MV-4-11 (cell line): Measurements from ENCODE around the gene TMEM220.
A peak's percentile ranks its signal among the peaks of the same experiment; 100 is the strongest.

Experiments
- DNase-seq: peaks from one replicate; lab custom pipeline; 2025; lab: John Stamatoyannopoulos, UW

The TMEM220 gene

DNA sequence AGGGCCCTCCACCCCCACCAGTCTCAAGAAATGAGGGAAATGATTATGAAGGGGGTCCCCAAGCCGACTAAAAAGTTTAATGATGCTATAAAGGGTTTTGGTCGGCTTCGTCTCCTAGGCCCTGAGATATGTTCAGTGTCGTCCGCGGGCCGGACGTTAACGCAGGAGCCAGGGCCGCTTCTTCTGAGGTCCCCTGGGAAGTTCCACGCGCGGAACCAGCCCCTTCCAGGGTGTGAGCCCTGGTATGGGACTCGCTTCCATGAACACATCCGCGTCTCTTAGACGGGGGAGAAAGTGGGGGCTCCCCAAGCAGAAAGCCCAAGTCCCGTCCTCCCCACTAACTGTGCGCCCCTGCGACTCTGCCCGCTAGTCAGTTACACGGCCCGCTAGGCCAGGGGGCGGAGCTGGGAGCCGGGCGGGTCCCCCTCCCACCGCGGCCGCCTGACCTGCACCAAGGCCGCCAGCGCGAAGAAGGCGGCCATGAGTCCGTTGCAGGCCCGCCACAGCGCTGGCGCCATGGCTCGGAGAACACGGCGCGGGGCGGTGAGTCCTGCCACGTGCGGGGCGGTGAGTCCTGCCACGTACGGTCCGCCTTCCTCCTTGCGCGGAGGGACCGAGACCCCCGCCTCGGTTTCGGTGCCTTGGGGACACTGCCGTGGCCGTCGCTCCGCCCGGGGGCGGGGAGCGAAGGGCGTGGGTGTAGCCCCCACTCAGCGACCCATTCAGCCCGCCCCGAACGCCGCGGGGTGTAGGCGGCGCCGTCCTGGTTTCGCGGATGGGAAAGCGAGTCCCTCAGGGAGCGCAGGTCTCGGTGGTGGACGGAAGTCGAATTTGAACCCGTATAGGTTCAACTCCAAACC lies at the start of gene TMEM220:
TMEM220 (minus strand) TSS at position 690 of the 860 bp plus-strand sequence; CDS start at position 518, 172 bp downstream.
- peak; percentile 3 for DNase-seq

- DNase-seq, result no peak
Observed at GRCh38 chr17:10779609-10780008, 49.8 kb upstream of the TMEM220 start.

DNA sequence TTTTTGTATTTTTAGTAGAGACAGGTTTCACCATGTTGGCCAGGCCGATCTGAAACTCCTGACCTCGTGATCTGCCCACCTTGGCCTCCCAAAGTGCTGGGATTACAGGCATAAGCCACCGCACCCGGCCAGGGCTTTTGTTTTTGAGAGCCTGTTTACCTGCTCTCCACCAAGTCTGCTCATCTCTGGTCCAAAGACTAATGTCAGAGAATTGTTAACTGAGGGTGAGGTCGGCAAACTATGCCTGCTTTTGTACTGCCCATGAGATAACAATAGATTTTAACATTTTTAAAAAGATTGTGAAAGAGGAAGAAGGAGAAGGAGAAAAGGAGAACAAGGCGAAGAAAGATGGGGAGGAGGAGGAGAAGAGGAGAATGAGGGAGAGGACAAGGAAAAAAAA lies 48.1 kb upstream of the TMEM220 start:
- DNase-seq, result peak; percentile 4

DNA sequence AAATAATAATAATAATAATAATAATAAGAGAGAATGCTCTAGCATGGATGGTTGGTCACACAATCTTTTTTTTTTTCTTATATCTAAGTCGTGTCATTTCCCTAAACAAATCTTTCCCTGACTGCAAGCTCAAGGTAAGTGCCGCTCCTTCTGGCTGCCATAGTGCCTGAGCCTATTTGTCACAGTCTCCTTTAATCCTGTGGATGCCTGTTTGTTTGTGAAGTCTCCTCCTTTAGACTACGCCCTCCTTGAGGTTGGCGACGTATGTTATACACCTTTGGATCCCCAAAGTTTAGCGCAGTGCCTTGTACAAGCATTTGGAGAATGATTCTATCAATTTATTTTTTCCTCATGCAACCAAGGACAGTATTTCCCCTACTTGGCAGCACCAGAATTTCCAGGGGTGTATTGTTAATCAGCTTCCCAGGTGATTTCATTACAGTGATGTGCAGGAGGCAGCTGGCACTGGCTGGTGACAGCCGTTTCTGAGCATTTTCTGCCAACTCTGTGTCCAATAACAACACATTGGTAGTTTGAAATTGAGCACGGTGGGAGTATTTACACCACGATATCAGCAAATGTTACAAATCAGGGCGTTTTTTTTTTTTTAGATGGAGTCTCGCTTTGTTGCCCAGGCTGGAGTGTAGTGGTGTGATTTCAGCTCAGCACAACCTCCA lies 47.4 kb upstream of the TMEM220 start:
- no peak for DNase-seq

GRCh38 chr17:10776381-10776780 lies 46.6 kb upstream of the TMEM220 start:
- peak; percentile 57 for DNase-seq

DNA sequence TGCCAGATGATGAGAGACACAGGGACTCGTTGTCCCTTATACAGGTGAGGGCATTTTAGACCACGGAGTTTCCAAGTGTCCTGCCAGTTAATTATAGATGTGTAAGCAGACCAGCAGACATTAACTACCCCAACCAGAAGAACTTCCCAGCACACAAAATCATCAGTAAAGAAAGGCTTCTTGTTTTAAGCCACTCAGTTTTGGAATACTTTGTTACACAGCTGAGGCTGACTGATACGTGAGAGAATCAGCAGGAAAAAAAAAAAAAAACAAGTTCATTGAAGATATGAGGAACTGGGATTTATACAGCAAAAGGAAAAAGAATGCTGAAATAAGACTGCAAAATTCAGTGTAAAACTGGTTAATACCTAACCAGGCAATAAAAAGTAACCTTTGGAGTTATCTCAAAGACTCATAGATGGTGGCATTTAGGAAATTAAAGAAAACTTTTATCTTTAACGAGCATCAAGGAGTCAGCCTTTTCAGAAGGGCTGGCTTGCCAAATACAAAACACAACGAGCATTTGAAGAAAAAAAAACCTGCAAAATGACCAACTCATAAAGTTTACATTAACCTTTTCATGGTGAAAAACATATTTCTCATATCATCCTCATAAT lies 46.0 kb upstream of the TMEM220 start:
- no peak for DNase-seq

GRCh38 chr17:10775058-10775457 lies 45.2 kb upstream of the TMEM220 start:
- no peak for DNase-seq

- no peak for DNase-seq
Observed at GRCh38 chr17:10773391-10773790, 43.6 kb upstream of the TMEM220 start.

GRCh38 chr17:10772425-10773380 lies 42.9 kb upstream of the TMEM220 start:
- peak; percentile 68 for DNase-seq

DNA sequence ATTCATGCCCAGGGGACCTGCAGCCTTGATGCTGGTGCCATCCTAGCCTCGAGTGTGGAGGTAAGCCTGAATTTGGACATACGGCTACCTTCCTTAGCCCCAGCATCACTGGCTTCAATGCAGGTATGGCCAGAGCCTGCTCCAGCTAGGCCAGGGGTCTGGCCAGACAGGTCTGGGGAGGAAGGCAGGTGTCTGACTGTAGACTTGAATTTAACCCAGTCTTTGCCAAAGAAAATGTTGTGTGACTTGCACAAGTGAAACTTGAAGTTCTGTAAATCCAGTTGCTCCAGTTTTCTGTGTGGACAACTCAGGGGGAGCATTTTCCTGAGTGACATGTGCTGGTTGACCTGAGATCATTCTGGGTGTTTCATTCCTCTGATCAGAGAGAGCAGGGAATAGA lies 41.3 kb upstream of the TMEM220 start:
- no peak for DNase-seq

- DNase-seq, result no peak
Observed at GRCh38 chr17:10769840-10770239, 40.0 kb upstream of the TMEM220 start.

DNA sequence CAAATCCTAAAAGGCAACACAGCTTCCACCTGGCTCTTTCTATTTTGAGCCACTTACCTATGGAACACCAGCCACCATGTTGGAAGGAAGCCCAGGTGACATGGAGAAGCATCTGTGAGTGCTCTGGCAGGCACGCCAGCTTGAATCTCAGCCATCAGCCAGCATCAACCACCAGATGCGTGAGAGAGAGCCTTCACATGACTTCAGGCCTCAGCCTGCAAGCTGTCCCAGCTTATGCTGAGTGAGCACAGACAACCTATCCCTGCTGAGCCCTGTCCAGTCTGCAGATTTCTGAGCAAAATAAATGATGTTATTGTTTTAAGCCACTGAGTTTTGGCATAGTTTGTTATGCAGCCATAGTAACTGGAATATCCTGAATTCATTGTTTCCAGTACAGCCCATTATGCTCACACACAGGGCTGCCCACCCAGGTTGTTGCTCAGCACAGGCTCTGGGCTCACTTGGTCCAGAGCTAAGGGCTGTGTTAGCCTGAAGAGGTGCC lies 39.0 kb upstream of the TMEM220 start:
- no peak for DNase-seq

DNA sequence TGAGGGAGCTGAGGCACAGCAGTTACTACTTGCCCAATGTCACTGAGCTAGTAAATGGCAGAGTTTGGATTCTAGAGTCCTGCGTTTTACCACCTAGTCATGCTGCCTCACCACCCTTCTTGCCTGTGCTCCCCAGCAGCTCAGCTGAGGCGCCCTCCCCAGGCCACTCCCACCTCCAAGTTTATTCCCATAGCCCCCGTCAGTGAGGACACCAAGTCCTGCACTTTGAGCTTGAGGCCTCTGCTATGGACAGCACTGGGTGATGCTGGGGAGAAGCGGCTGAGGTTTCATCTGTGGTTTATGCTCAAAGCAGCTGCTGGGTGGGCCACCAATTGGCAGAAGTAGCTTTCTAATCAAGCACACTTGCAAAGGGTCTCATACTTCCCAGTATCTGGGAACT lies 37.4 kb upstream of the TMEM220 start:
- DNase-seq, result no peak

- no peak for DNase-seq
Observed at GRCh38 chr17:10762037-10762436, 32.2 kb upstream of the TMEM220 start.

DNA sequence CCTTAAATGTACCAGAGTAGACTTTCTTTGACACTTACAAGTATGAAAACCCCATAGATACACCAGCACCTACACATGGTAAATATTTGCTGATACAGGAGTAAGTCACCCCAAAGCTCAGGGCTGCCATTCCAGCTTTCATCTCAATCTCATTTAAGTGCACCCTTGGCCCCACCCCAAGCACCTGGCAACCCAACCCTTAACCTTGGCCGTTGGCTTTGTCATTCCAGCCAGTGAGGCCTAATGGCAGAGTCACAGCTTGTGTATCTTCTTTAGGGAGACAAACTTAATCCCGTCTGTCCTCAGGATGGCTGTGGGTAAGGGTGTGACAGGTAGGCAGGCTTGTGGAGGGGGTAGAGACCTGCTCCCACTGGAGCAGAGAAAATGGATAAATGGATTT lies 31.5 kb upstream of the TMEM220 start:
- DNase-seq, result no peak

- no peak for DNase-seq
Observed at GRCh38 chr17:10758062-10758461, 28.2 kb upstream of the TMEM220 start.

- no peak for DNase-seq
Observed at GRCh38 chr17:10757647-10758046, 27.8 kb upstream of the TMEM220 start.

GRCh38 chr17:10757067-10757466 lies 27.2 kb upstream of the TMEM220 start:
- no peak for DNase-seq

DNA sequence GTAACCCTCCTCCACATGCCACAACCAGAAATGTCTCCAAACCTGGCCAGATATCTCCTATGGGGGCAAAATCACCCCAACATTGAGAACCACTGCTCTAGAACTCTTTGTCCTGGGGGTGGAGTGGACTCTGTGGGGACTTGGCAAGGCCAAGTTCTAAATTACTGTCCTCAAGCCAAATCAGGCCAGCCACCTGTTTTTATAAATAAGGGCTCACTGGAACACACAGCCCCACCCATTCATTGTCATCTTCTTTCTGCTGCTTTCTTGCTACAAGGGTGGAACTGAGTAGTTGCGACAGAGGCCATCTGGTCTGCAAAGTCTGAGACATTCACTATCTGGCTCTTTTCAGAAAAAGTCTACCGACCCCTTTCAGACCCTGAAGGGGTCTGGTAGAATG lies 26.8 kb upstream of the TMEM220 start:
- DNase-seq, result peak; percentile 9

DNA sequence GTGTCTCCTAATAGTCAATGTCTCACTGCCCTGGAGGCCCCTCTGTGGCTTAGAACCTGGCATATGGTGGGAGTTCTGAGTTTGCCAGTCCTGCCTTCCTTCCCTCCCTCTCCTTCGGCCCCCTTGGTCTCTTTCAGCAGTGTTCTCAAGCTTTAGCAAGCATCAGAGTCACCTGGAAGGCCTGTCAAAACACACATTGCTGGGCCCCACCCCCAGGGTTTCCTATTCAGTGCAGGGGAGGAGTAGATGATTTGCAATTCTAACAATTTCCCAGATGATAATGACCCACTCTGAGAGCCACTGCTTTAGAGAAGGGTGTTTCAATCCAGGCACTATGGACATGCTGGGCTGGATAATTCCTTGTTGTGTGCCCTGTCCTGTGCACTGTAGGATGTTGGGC lies 26.4 kb upstream of the TMEM220 start:
- no peak for DNase-seq

- DNase-seq, result no peak
Observed at GRCh38 chr17:10755592-10756127, 25.8 kb upstream of the TMEM220 start.
